Activated T-cell treated with anti-CD3 and anti-CD28 coated beads for 1 hour (primary cell): Measurements from ENCODE around the gene TMPO.
A peak's percentile ranks its signal among the peaks of the same experiment; 100 is the strongest.
"Not testable (repeated sequence)": the region's sequence is repeated elsewhere in the genome, so short reads cannot be mapped to it uniquely, and the experiment has no call there.

Source experiments
- DNase-seq: peaks from one replicate; pipeline ENCODE4 v3.0.0-alpha.2; 2020; ENCODE audit warnings: low read depth

The TMPO gene

DNA sequence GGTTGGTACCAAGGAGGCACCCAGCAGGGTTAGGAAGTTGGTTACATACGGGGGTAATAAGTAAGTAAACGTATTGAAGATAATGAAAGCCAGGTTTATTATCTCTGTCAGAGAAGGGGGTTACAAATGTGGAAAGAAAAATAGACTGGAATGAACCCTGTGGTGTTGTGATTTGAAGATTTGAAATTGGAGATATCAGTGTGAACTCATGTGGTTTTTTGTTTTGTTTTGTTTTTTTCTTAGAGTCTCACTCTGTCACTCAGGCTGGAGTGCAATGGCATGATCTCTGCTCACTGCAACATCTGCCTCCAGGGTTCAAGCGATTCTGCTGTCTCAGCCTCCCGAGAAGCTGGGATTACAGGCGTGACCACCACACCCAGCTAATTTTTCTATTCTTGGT lies 64.0 kb downstream of the TMPO start:
- DNase-seq: no peak

DNA sequence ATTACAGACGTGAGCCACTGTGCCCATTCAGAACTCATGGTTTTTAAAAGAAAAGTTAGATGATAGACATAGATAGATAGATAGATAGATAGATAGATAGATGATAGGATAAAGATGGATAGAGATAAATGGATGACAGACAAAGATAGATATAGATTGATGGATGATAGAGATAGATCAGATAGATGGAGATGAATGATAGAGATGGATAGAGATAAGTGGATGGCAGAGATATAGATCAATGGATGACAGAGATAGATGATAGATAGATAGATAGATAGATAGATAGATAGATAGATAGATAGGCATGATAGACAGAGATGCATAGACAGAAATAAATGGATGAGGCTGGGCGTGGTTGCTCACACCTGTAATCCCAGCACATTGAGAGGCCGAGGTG lies 64.4 kb downstream of the TMPO start:
- DNase-seq: no peak

DNA sequence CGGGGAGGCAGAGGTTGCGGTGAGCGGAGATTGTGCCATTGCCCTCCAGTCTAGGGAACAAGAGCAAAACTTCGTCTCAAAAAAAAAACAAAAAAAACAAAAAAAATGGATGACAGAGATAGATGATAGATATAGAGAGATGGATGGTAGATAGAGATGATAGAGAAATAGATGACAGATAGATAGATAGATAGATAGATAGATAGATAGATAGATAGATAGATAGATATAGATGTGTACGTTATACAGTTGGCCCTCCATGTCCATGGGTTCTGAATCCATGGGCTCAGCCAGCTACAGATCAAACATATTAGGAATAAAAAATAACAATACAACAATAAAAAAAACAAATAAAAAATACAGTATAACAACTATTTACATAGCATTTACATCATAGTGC lies 65.3 kb downstream of the TMPO start:
- DNase-seq: no peak

GRCh38 chr12:98581101-98581500 lies 65.7 kb downstream of the TMPO start:
- no peak for DNase-seq

DNA sequence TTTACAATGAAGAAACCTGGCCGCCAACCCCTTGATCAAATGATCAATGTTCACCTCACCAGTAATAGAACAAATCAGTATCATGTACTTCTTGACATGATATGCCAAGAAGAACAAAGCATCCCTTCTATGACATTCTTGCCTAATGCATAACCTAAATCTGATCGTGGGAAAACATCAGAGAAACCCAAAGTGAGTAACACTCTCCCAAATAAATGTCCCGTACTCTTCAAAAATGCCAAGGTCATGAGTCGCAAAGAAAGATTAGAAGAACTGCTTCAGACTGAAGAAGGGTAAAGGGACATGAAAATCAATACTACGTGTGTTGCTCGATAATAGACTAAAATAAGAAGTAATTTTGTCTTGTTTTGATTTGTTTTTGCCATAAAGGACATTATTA lies 66.7 kb downstream of the TMPO start:
- no peak for DNase-seq

GRCh38 chr12:98587084-98587483 lies 71.7 kb downstream of the TMPO start:
- no peak for DNase-seq

DNA sequence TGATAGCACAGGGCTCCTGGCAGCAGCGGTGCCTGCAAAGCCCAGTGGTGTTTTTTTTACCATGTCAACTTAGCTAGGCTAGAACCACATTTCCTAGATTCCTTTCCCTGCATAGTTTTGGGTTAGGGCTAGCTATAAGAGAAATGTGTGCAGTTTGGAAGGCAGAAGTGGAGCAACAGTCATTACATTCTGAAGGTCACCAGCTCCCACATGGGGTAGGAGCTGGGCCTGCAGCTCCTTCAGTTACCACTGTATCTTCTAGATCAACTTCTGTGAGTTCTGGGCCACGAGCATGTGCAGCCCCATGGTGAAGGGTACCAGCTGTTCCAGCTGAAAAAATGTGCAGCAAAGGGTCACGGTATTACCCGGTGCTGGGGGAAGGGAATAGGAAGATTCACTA lies 75.8 kb downstream of the TMPO start:
- DNase-seq: no peak

- DNase-seq: no peak
These were observed 77.5 kb downstream of the TMPO start for GRCh38 chr12:98592825-98593322.

GRCh38 chr12:98593351-98594049 lies 78.1 kb downstream of the TMPO start, which contains the start of gene SLC25A3:
TSS of gene SLC25A3 (plus strand) at chr12:98593686. CDS start at chr12:98593979, 293 bp downstream.
- peak; percentile 96 for DNase-seq

GRCh38 chr12:98594050-98594835 lies 78.9 kb downstream of the TMPO start:
- peak; percentile 14 for DNase-seq

- no peak for DNase-seq
These were observed 80.0 kb downstream of the TMPO start for GRCh38 chr12:98595243-98595988.

GRCh38 chr12:98597313-98597712 lies 81.9 kb downstream of the TMPO start:
- DNase-seq: not testable (repeated sequence)
